ENCODE results near the gene ANKRD22.
"Not testable (repeated sequence)": the region's sequence is repeated elsewhere in the genome, so short reads cannot be mapped to it uniquely, and the experiment has no call there.

Gene ANKRD22

DNA sequence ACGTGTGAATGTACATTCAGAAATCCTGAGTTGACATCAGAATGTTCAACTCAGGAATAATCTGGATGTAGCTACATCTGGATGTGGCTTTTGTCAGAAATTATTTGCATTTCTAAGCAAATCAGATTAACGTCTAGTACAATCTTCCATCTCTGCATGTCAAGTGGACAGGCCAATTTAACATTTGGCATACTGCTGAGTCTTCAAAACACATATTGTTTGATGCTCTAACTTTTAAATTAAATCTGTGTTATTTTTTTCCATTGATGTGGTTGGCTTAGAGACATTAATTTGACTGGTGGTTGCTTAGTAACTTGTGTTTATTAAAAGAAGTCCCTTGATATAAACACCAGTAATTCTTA lies 31.8 kb upstream of the ANKRD22 start:
- Histone ChIP-seq H3K4me3 (ENCODE audit: low read length, poor library complexity, severe bottlenecking) (peak overlapping the region; percentile 96), H3K79me2 (ENCODE audit: insufficient read depth, low read length) (peaks cover 79% of the 10 kb centered on the region), H2AFZ (ENCODE audit: low read length) (no peak overlapping the region)

DNA sequence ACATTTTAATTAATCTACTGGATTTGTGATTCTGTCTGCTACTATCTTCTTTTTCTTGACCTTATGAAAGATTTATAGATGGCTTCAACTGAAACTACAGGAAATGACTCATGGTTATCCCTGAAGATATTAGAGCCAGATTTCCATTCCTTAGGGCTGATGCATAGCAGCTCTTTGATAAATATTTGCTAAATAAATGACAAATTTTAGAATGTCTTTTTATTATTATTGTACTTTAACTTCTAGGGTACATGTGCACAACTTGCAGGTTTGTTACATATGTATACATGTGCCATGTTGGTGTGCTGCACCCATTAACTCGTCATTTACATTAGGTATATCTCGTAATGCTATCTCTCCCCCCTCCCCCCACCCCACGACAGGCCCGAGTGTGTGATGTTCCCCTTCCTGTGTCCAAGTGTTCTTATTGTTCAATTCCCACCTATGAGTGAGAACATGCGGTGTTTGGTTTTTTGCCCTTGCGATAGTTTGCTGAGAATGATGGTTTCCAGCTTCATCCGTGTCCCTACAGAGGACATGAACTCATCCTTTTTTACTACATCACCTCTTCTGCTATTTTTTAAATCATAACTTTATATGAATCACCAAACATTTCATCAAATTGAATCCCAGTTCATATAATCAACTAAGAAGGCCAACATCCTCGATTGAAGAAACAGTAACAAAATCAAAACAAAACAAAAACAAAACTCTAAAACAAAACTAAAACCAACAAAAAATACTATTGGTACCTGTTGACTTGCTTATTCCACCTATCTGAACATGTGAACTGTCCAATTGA lies 31.2 kb upstream of the ANKRD22 start:
- not testable (repeated sequence) for H2AFZ ChIP-seq (ENCODE audit: low read length); H3K36me3 ChIP-seq (ENCODE audit: insufficient read depth, low read length); H3K9me2 ChIP-seq (replicated peaks; ENCODE audit: low read depth, low read length); H3F3A ChIP-seq (ENCODE audit: low read depth); H3K27me3 ChIP-seq (ENCODE audit: insufficient read depth, low read length, poor library complexity, severe bottlenecking); H3K9me3 ChIP-seq (ENCODE audit: insufficient read depth, low read depth, low read length)
- H3K4me3 ChIP-seq (ENCODE audit: low read length, poor library complexity, severe bottlenecking) = peak overlapping the region; percentile 96
- peaks cover 86% of the 10 kb centered on the region for H3K4me1 ChIP-seq (ENCODE audit: insufficient read depth, low read length, poor library complexity, severe bottlenecking)
- peak overlapping the region; percentile 92 for H3K4me2 ChIP-seq (ENCODE audit: low read depth, low read length, poor library complexity, severe bottlenecking)
- H4K20me1 ChIP-seq (ENCODE audit: insufficient read depth, low read length, poor library complexity, severe bottlenecking) = peaks cover 65% of the 10 kb centered on the region
- peaks cover 73% of the 10 kb centered on the region for H3K79me2 ChIP-seq (ENCODE audit: insufficient read depth, low read length)
- H3K9ac ChIP-seq (ENCODE audit: low read depth, low read length, poor library complexity, severe bottlenecking) = peak overlapping the region; percentile 92

More for the DNA sequence above, 31.8 kb upstream of the ANKRD22 start:
- TF ChIP-seq, protein P1, sequence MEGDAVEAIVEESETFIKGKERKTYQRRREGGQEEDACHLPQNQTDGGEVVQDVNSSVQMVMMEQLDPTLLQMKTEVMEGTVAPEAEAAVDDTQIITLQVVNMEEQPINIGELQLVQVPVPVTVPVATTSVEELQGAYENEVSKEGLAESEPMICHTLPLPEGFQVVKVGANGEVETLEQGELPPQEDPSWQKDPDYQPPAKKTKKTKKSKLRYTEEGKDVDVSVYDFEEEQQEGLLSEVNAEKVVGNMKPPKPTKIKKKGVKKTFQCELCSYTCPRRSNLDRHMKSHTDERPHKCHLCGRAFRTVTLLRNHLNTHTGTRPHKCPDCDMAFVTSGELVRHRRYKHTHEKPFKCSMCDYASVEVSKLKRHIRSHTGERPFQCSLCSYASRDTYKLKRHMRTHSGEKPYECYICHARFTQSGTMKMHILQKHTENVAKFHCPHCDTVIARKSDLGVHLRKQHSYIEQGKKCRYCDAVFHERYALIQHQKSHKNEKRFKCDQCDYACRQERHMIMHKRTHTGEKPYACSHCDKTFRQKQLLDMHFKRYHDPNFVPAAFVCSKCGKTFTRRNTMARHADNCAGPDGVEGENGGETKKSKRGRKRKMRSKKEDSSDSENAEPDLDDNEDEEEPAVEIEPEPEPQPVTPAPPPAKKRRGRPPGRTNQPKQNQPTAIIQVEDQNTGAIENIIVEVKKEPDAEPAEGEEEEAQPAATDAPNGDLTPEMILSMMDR (conservative IDR thresholded peaks at IDR 0.05; ENCODE audit: low read length) = no peak
- no peak for TF ChIP-seq EZH2phosphoT487 (IDR thresholded peaks at IDR 0.05; ENCODE audit: borderline replicate concordance)
- H3K9me2 ChIP-seq (replicated peaks; ENCODE audit: low read depth, low read length) = no peaks in the 10 kb centered on the region
- peak overlapping the region; percentile 92 for H3K4me2 ChIP-seq (ENCODE audit: low read depth, low read length, poor library complexity, severe bottlenecking)
- H3K9me3 ChIP-seq (ENCODE audit: insufficient read depth, low read depth, low read length) = no peaks in the 10 kb centered on the region
- H3K27me3 ChIP-seq (ENCODE audit: insufficient read depth, low read length, poor library complexity, severe bottlenecking) = no peaks in the 10 kb centered on the region
- H3K36me3 ChIP-seq (ENCODE audit: insufficient read depth, low read length) = no peaks in the 10 kb centered on the region
- H3K9ac ChIP-seq (ENCODE audit: low read depth, low read length, poor library complexity, severe bottlenecking) = peak overlapping the region; percentile 37
- H3K4me1 ChIP-seq (ENCODE audit: insufficient read depth, low read length, poor library complexity, severe bottlenecking) = peaks cover 86% of the 10 kb centered on the region
- peaks cover 9% of the 10 kb centered on the region; the same call in 1 of the 2 replicates for H3F3A ChIP-seq (ENCODE audit: low read depth)
- H4K20me1 ChIP-seq (ENCODE audit: insufficient read depth, low read length, poor library complexity, severe bottlenecking) = peaks cover 68% of the 10 kb centered on the region

DNA sequence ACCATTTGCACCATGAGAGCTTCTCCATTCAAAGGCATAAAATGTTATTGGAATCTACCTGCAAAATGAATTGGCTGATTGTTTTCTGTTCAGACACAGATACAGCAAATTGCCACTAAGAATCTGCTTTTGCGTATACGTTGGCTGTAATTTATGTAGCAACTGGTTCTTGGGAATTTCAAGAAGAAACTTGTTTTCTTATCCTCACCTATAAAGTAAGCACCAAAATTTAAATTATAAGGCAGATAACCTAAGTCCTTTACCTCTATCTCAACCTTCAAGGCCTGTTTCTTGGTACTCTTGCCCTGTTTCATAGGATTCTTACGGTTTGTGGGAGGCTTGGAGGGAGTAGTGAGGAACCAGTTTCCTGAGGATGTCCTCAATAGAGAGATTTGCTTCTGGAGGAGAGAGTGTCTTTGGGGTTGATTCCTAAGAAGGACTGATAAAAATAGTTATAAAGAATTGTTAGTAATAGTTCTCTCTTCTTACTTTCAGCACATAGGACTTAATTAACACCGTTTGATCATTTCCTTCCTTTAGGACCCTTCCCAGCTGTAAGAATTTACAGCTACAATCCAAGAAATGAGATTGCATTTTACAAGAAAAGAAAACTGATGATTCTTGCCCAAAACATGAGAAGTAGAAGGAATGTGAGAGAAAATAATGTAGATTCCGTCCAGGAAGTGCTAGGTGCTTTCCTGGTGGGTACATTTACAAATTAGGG lies 30.4 kb upstream of the ANKRD22 start:
- Histone ChIP-seq H3K4me3 (ENCODE audit: low read length, poor library complexity, severe bottlenecking) (peak overlapping the region; percentile 96), H3K27me3 (ENCODE audit: insufficient read depth, low read length, poor library complexity, severe bottlenecking) (no peaks in the 10 kb centered on the region), H3K9me3 (ENCODE audit: insufficient read depth, low read depth, low read length) (no peaks in the 10 kb centered on the region), H3K9ac (ENCODE audit: low read depth, low read length, poor library complexity, severe bottlenecking) (peak overlapping the region; percentile 92), H3K36me3 (ENCODE audit: insufficient read depth, low read length) (no peaks in the 10 kb centered on the region), H3K9me2 (replicated peaks; ENCODE audit: low read depth, low read length) (no peaks in the 10 kb centered on the region), H3K4me2 (ENCODE audit: low read depth, low read length, poor library complexity, severe bottlenecking) (peak overlapping the region; percentile 92), H3K79me2 (ENCODE audit: insufficient read depth, low read length) (peaks cover 65% of the 10 kb centered on the region), H3K4me1 (ENCODE audit: insufficient read depth, low read length, poor library complexity, severe bottlenecking) (peaks cover 82% of the 10 kb centered on the region), H3F3A (ENCODE audit: low read depth) (peaks cover 9% of the 10 kb centered on the region; the same call in 1 of the 2 replicates), H2AFZ (ENCODE audit: low read length) (no peak overlapping the region), H4K20me1 (ENCODE audit: insufficient read depth, low read length, poor library complexity, severe bottlenecking) (peaks cover 57% of the 10 kb centered on the region)
- TF ChIP-seq, protein P1 (conservative IDR thresholded peaks at IDR 0.05; ENCODE audit: low read length) = no peak
- TF ChIP-seq EZH2phosphoT487 (IDR thresholded peaks at IDR 0.05; ENCODE audit: borderline replicate concordance) = no peak
